Right lobe of liver (tissue), 6 donors: ENCODE measurements around the gene PCP2. TPM values are rescaled to one million over a fixed set of nuclear protein-coding genes. Genes with fewer than 3 reads are reported as not detected.
A peak's percentile ranks its signal among the peaks of the same experiment; 100 is the strongest.

ENCODE experiments used
- ATAC-seq, 4 donors: fragments of 200-7000 bp; cut with Tn5 transposase; one replicate each; pipeline ENCODE4 v1.9.1; 2020; ENCODE audit warnings: mild to moderate bottlenecking in 4 of 4, moderate library complexity in 4 of 4
- DNase-seq, 3 donors: peaks; one replicate each; pipeline ENCODE4 v3.0.0-alpha.2; 2020
- H3K27ac ChIP-seq, 3 donors: fragments of 200-600 bp; one replicate each; pipeline ENCODE4 v1.8.0; 2022
- H3K27me3 ChIP-seq, 2 donors: fragments of 200-600 bp; one replicate each; pipeline ENCODE4 v1.8.0; 2022
- H3K36me3 ChIP-seq, 4 donors: fragments of 200-600 bp; sonication (generic) in 1 of 4; one replicate each; pipeline versions ENCODE4 v1.5.1 to v1.8.0; 2017 to 2022; ENCODE audit warnings: control low read depth in 1 of 4
- H3K4me1 ChIP-seq, 4 donors: fragments of 200-600 bp; sonication (generic) in 1 of 4; one replicate each; pipeline versions ENCODE4 v1.5.1 to v1.8.0; 2017 to 2022; ENCODE audit warnings: control low read depth in 1 of 4
- H3K4me3 ChIP-seq, 3 donors: fragments of 200-600 bp; one replicate each; pipeline ENCODE4 v1.8.0; 2022
- H3K9me3 ChIP-seq, 4 donors: fragments of 200-600 bp; sonication (generic) in 1 of 4; one replicate each; pipeline versions ENCODE4 v1.5.1 to v1.8.0; 2017 to 2022; ENCODE audit warnings: control low read depth in 1 of 4
- CTCF ChIP-seq, 4 donors: fragments of 200-600 bp in 3 of 4; fragments of 450-650 bp in 1 of 4; IDR thresholded peaks; one replicate each; pipeline versions ENCODE4 v1.5.1 to v1.8.0; 2016 to 2022; ENCODE audit warnings: antibody characterized with exemption in 4 of 4, mild to moderate bottlenecking in 2 of 4
- POLR2A ChIP-seq: fragments of 450-650 bp; IDR thresholded peaks from one replicate; pipeline ENCODE4 v1.6.1; 2017; ENCODE audit warnings: antibody characterized with exemption, mild to moderate bottlenecking
- WGBS: methylation state at CpG from one replicate; pipeline ENCODE4 v1.1.6; 2018; ENCODE audit warnings: low coverage, low lambda C conversion rate; ENCODE audit not compliant: insufficient coverage; ENCODE audit errors: missing lambda C conversion rate; 5-methylcytosine and 5-hydroxymethylcytosine counted together
- intact Hi-C, 2 donors: fragments of 100-400 bp; cut with DNase I; formaldehyde crosslinking; loops; one replicate each; pipeline versions ENCODE4 v1.11.2 to v1.14.1; 2022
- total RNA-seq, 6 experiments: library from RNA; depleted of rRNA in 2 of 6; stranded (reverse); fragments of >200 nt in 2 of 6; fragmentation: NEBNext Ultra II Directional in 3 of 6; extraction: Animal tissue kit (Norgen Biotek cat#: 25700) in 3 of 6; gene quantifications; one replicate each; pipeline versions ENCODE4 v1.1.0 to v1.2.4, GENCODE V29; 2016 to 2023
- donor health status: DM: no; HTN: yes; CAD: no.
- donor health status: DM: no; HTN: no; CAD: no.
- donor health status: DM: no; HTN: no; CAD: no.
- donor health status: DM: no; HTN: yes; CAD: no.
- donor health status: DM: no; HTN: yes; CAD: no.

The PCP2 gene
- total RNA-seq, 6 experiments from 2014 or later = 0.90 to 1.5 (median 0.95) TPM; not detected in 3

- WGBS = 29% methylated on average over 5 of the region's 7 CpGs
- H3K4me1 ChIP-seq = peaks cover 0 to 9% (median 4%) of the 10 kb centered on the region in 4 donors
- no peaks in the 10 kb centered on the region for H3K27me3 ChIP-seq
- intact Hi-C loops = loop anchor here (5.0 kb wide), 2 partner anchors 104 to 109 kb away; no protein-coding TSS in a partner anchor
- H3K4me3 ChIP-seq = no peak overlapping the region
- H3K9me3 ChIP-seq = no peaks in the 10 kb centered on the region
- ATAC-seq (no peak), DNase-seq (no peak)
- H3K36me3 ChIP-seq = no peaks in the 10 kb centered on the region
- H3K27ac ChIP-seq = no peak overlapping the region
- TF ChIP-seq POLR2A (no peak), CTCF (IDR thresholded peaks at IDR 0.05) (no peak)
These were observed 42.9 kb upstream of the PCP2 start for GRCh38 chr19:7676376-7676775.

- DNase-seq (peak; percentile 67 to 78 (median 73)), ATAC-seq (peak; percentile 77 to 93 (median 82))
- TF ChIP-seq POLR2A = no peak
- no peak for TF ChIP-seq CTCF (IDR thresholded peaks at IDR 0.05)
- intact Hi-C loops = loop anchor here (5.0 kb wide), 2 partner anchors 102 to 107 kb away; no protein-coding TSS in a partner anchor
- H3K27ac ChIP-seq = no peak overlapping the region
- H3K9me3 ChIP-seq = no peaks in the 10 kb centered on the region
- WGBS = 33% methylated on average over 15 of the region's 21 CpGs
- H3K36me3 ChIP-seq = no peaks in the 10 kb centered on the region
- no peaks in the 10 kb centered on the region for H3K27me3 ChIP-seq
- no peak overlapping the region for H3K4me3 ChIP-seq
- H3K4me1 ChIP-seq = no peaks in the 10 kb centered on the region
These were observed 40.8 kb upstream of the PCP2 start for GRCh38 chr19:7674010-7675005.

- Histone ChIP-seq H3K27ac (no peak overlapping the region), H3K4me1 (no peaks in the 10 kb centered on the region), H3K4me3 (no peak overlapping the region), H3K36me3 (no peaks in the 10 kb centered on the region), H3K27me3 (no peaks in the 10 kb centered on the region), H3K9me3 (no peaks in the 10 kb centered on the region)
- TF ChIP-seq POLR2A = no peak
- no peak for TF ChIP-seq CTCF (IDR thresholded peaks at IDR 0.05)
- intact Hi-C loops = no loop called here
- no peak for DNase-seq
- WGBS = 46% methylated on average over 6 of the region's 9 CpGs
- ATAC-seq = no peak
These were observed 39.0 kb upstream of the PCP2 start for GRCh38 chr19:7672522-7672921.

- Histone ChIP-seq H3K36me3 (no peaks in the 10 kb centered on the region), H3K4me3 (no peak overlapping the region), H3K27me3 (no peaks in the 10 kb centered on the region), H3K27ac (no peak overlapping the region), H3K9me3 (no peaks in the 10 kb centered on the region), H3K4me1 (no peaks in the 10 kb centered on the region)
- TF ChIP-seq CTCF (IDR thresholded peaks at IDR 0.05) = no peak
- TF ChIP-seq POLR2A = no peak
- ATAC-seq = no peak
- 31% methylated on average over 4 of the region's 9 CpGs for WGBS
- intact Hi-C loops = no loop called here
- DNase-seq = no peak
These were observed 37.3 kb upstream of the PCP2 start for GRCh38 chr19:7670790-7671189.
